Transverse colon (tissue), 4 donors: ENCODE data around the gene MYH10. TPM values are rescaled to one million over a fixed set of nuclear protein-coding genes. Genes with fewer than 3 reads are reported as not detected.

Source experiments
- DNase-seq: peaks from one replicate; pipeline ENCODE4 v3.0.0-alpha.2; 2019
- H3K27ac ChIP-seq, 4 donors: fragments of 200-600 bp; sonication (generic); 2 replicates each; pipeline ENCODE4 v1.5.1; 2016 to 2018; ENCODE audit warnings: inconsistent platforms in 4 of 4
- H3K27me3 ChIP-seq: fragments of 200-600 bp; sonication (generic); 2 replicates; pipeline ENCODE4 v1.5.1; 2017; ENCODE audit warnings: inconsistent platforms
- H3K36me3 ChIP-seq, 4 donors: fragments of 200-600 bp; sonication (generic); 2 replicates each; pipeline ENCODE4 v1.5.1; 2017 to 2019; ENCODE audit warnings: inconsistent platforms in 4 of 4
- H3K4me1 ChIP-seq, 4 donors: fragments of 200-600 bp; sonication (generic); 2 replicates each; pipeline ENCODE4 v1.5.1; 2017 to 2020; ENCODE audit warnings: inconsistent platforms in 4 of 4
- H3K4me3 ChIP-seq, 4 donors: fragments of 200-600 bp; sonication (generic); 1 replicate in 1 of 4; 2 replicates in 3 of 4; pipeline versions ENCODE4 v1.5.1 to v1.6.1; 2017 to 2019; ENCODE audit warnings: inconsistent platforms in 4 of 4
- H3K9me3 ChIP-seq, 2 donors: fragments of 200-600 bp; sonication (generic); 2 replicates each; pipeline ENCODE4 v1.5.1; 2017 to 2019; ENCODE audit warnings: inconsistent platforms in 2 of 2
- CTCF ChIP-seq, 5 experiments: fragments of 200-600 bp in 3 of 5; fragments of 450-650 bp in 2 of 5; sonication (generic) in 3 of 5; IDR thresholded peaks; 1 replicate in 2 of 5; 2 replicates in 3 of 5; pipeline ENCODE4 v1.5.1; 2016 to 2017; ENCODE audit warnings: antibody characterized with exemption in 5 of 5, inconsistent platforms in 3 of 5, mild to moderate bottlenecking in 2 of 5, moderate library complexity in 1 of 5
- EP300 ChIP-seq: sonication (generic); formaldehyde crosslinking; IDR thresholded peaks from one replicate; pipeline ENCODE4 v1.6.1; 2017; ENCODE audit warnings: antibody characterized with exemption, low read depth
- POLR2A ChIP-seq: fragments of 450-650 bp; IDR thresholded peaks from one replicate; pipeline ENCODE4 v1.6.1; 2016; ENCODE audit warnings: antibody characterized with exemption, mild to moderate bottlenecking, moderate library complexity
- POLR2AphosphoS5 ChIP-seq, 3 donors: sonication (generic); formaldehyde crosslinking; IDR thresholded peaks; one replicate each; pipeline ENCODE4 v1.6.1; 2016; ENCODE audit warnings: antibody characterized with exemption in 3 of 3
- WGBS, 2 donors: methylation state at CpG; one replicate each; pipeline ENCODE4 v1.1.5; 2018; ENCODE audit warnings: low coverage in 1 of 2; 5-methylcytosine and 5-hydroxymethylcytosine counted together
- in situ Hi-C, 4 donors: fragments of 200-750 bp; cut with MboI; loops; one replicate each; pipeline versions ENCODE4 v1.15.0 to v1.15.1; 2017; ENCODE audit warnings: low sequenced_read_pairs in 3 of 4, low pct_ligation_motif_present in 1 of 4, low pct_unique_long_range_greater_than_20kb in 1 of 4
- intact Hi-C: fragments of 100-400 bp; cut with DNase I; formaldehyde crosslinking; loops from one replicate; pipeline ENCODE4 v1.15.1; 2023; ENCODE audit warnings: low total_unique reads
- total RNA-seq, 4 donors: library from RNA; depleted of rRNA; stranded (reverse); fragments of >200 nt; gene quantifications; one replicate each; pipeline ENCODE4 v1.1.0, GENCODE V29; 2016

The MYH10 gene
- total RNA-seq, 4 donors from 2014 or later: 3.7 to 71.2 (median 8.3) TPM

- intact Hi-C loops: no loop called here
- in situ Hi-C loops: no loop called here
- H3K27ac ChIP-seq: no peak overlapping the region
- 36 to 51% methylated on average over 8 of the region's 8 CpGs for WGBS, 2 donors
- H3K4me1 ChIP-seq: peaks cover 0 to 3% (median 0%) of the 10 kb centered on the region in 4 donors
- no peaks in the 10 kb centered on the region for H3K36me3 ChIP-seq
- no peaks in the 10 kb centered on the region for H3K27me3 ChIP-seq
- no peaks in the 10 kb centered on the region for H3K9me3 ChIP-seq
- no peak overlapping the region for H3K4me3 ChIP-seq
- TF ChIP-seq POLR2AphosphoS5 (IDR thresholded peaks at IDR 0.05) (no peak), EP300 (no peak), POLR2A (no peak), CTCF (IDR thresholded peaks at IDR 0.05) (no peak)
- no peak for DNase-seq
Measured at GRCh38 chr17:8588877-8589554, 41.5 kb downstream of the MYH10 start.

GRCh38 chr17:8586766-8587165, 43.8 kb downstream of the MYH10 start:
- intact Hi-C loops (no loop called here), in situ Hi-C loops (no loop called here)
- Histone ChIP-seq H3K36me3 (no peaks in the 10 kb centered on the region), H3K4me1 (peaks cover 0 to 3% (median 0%) of the 10 kb centered on the region in 4 donors), H3K9me3 (no peaks in the 10 kb centered on the region), H3K4me3 (no peak overlapping the region), H3K27ac (no peak overlapping the region), H3K27me3 (no peaks in the 10 kb centered on the region)
- no peak for DNase-seq
- WGBS, 2 donors: 72 to 100% methylated on average over 2 to 4 of the region's 4 CpGs
- TF ChIP-seq CTCF (IDR thresholded peaks at IDR 0.05): no peak
- TF ChIP-seq EP300: no peak
- no peak for TF ChIP-seq POLR2AphosphoS5 (IDR thresholded peaks at IDR 0.05)
- TF ChIP-seq POLR2A: no peak

- Histone ChIP-seq H3K9me3 (no peaks in the 10 kb centered on the region), H3K36me3 (no peaks in the 10 kb centered on the region), H3K27me3 (no peaks in the 10 kb centered on the region), H3K4me3 (no peak overlapping the region), H3K4me1 (peaks cover 0 to 3% (median 0%) of the 10 kb centered on the region in 4 donors), H3K27ac (no peak overlapping the region)
- in situ Hi-C loops (no loop called here), intact Hi-C loops (no loop called here)
- DNase-seq: no peak
- WGBS, 2 donors: 84 to 100% methylated on average over 1 of the region's 1 CpG
- TF ChIP-seq POLR2AphosphoS5 (IDR thresholded peaks at IDR 0.05): no peak
- no peak for TF ChIP-seq CTCF (IDR thresholded peaks at IDR 0.05)
- no peak for TF ChIP-seq POLR2A
- TF ChIP-seq EP300: no peak
Measured at GRCh38 chr17:8585911-8586310, 44.6 kb downstream of the MYH10 start.

- no peak overlapping the region for H3K4me3 ChIP-seq
- in situ Hi-C loops: no loop called here
- H3K27ac ChIP-seq: no peak overlapping the region
- H3K4me1 ChIP-seq: peaks cover 0 to under 1% (median 0%) of the 10 kb centered on the region in 4 donors
- no peaks in the 10 kb centered on the region for H3K27me3 ChIP-seq
- no peaks in the 10 kb centered on the region for H3K36me3 ChIP-seq
- 82 to 88% methylated on average over 1 to 2 of the region's 2 CpGs for WGBS, 2 donors
- no peak for TF ChIP-seq EP300
- TF ChIP-seq POLR2A: no peak
- no peak for TF ChIP-seq CTCF (IDR thresholded peaks at IDR 0.05)
- TF ChIP-seq POLR2AphosphoS5 (IDR thresholded peaks at IDR 0.05): no peak
- intact Hi-C loops: no loop called here
- no peak for DNase-seq
- H3K9me3 ChIP-seq: no peaks in the 10 kb centered on the region
Measured at GRCh38 chr17:8583954-8584353, 46.6 kb downstream of the MYH10 start.
